ENCODE results near the gene CEP162.
"Not testable (repeated sequence)": the region's sequence is repeated elsewhere in the genome, so short reads cannot be mapped to it uniquely, and the experiment has no call there.

The CEP162 gene

GRCh38 chr6:84228198-84228543, 728 bp upstream of the CEP162 start:
- DNase-seq = peak in 1 of 2 experiments; percentile 42

GRCh38 chr6:84227044-84227433, 404 bp downstream of the CEP162 start:
- peak in 1 of 2 experiments; percentile 42 for DNase-seq

GRCh38 chr6:84224251-84224650, 3.2 kb downstream of the CEP162 start:
- no peak for DNase-seq

- not testable (repeated sequence) for DNase-seq
Observed at GRCh38 chr6:84223608-84224007, 3.8 kb downstream of the CEP162 start.

GRCh38 chr6:84222426-84222825, 5.0 kb downstream of the CEP162 start:
- no peak for DNase-seq

GRCh38 chr6:84220809-84221409, 6.5 kb downstream of the CEP162 start:
- peak; percentile 10 to 31 for DNase-seq

GRCh38 chr6:84218091-84218490, 9.4 kb downstream of the CEP162 start:
- DNase-seq = no peak

- no peak for DNase-seq
Observed at GRCh38 chr6:84213217-84213616, 14.2 kb downstream of the CEP162 start.

GRCh38 chr6:84204011-84204410, 23.4 kb downstream of the CEP162 start:
- no peak for DNase-seq

- DNase-seq = not testable (repeated sequence)
Observed at GRCh38 chr6:84199987-84200386, 27.5 kb downstream of the CEP162 start.

GRCh38 chr6:84197708-84198107, 29.7 kb downstream of the CEP162 start:
- DNase-seq = no peak

GRCh38 chr6:84193114-84193708, 34.2 kb downstream of the CEP162 start:
- DNase-seq = no peak

GRCh38 chr6:84191802-84192201, 35.6 kb downstream of the CEP162 start:
- DNase-seq = no peak

- DNase-seq = not testable (repeated sequence)
Observed at GRCh38 chr6:84189356-84189755, 38.1 kb downstream of the CEP162 start.

GRCh38 chr6:84183430-84183829, 44.0 kb downstream of the CEP162 start:
- no peak for DNase-seq

- DNase-seq = no peak
Observed at GRCh38 chr6:84182001-84182400, 45.4 kb downstream of the CEP162 start.

- DNase-seq = no peak
Observed at GRCh38 chr6:84177241-84177640, 50.2 kb downstream of the CEP162 start.

GRCh38 chr6:84172574-84172973, 54.9 kb downstream of the CEP162 start:
- DNase-seq = no peak

- DNase-seq = no peak
Observed at GRCh38 chr6:84172080-84172479, 55.4 kb downstream of the CEP162 start.

GRCh38 chr6:84167457-84167856, 60.0 kb downstream of the CEP162 start:
- DNase-seq = no peak

- no peak for DNase-seq
Observed at GRCh38 chr6:84166395-84166794, 61.0 kb downstream of the CEP162 start.

- not testable (repeated sequence) for DNase-seq
Observed at GRCh38 chr6:84164328-84164727, 63.1 kb downstream of the CEP162 start.

- no peak for DNase-seq
Observed at GRCh38 chr6:84161190-84161589, 66.3 kb downstream of the CEP162 start.

- no peak for DNase-seq
Observed at GRCh38 chr6:84156306-84156705, 71.1 kb downstream of the CEP162 start.

- no peak for DNase-seq
Observed at GRCh38 chr6:84151669-84152068, 75.8 kb downstream of the CEP162 start.

Measured in NCI-H526 (cell line).